Mononuclear cell (primary cell): ENCODE measurements around the gene ATP9A. TPM values are rescaled to one million over a fixed set of nuclear protein-coding genes. Genes with fewer than 3 reads are reported as not detected.
"Not testable (repeated sequence)": the region's sequence is repeated elsewhere in the genome, so short reads cannot be mapped to it uniquely, and the experiment has no call there.

Experiments
- H3K27me3 ChIP-seq: 2 replicates; pipeline ENCODE4 v1.6.0; 2011; ENCODE audit warnings: low read length, control low read depth; ENCODE audit not compliant: insufficient read depth
- H3K4me1 ChIP-seq: 2 replicates; pipeline ENCODE4 v1.5.1; 2011; ENCODE audit warnings: mild to moderate bottlenecking, low read length, control low read depth; ENCODE audit not compliant: insufficient read depth
- H3K4me3 ChIP-seq: 2 replicates; pipeline ENCODE4 v1.5.1; 2011; ENCODE audit warnings: mild to moderate bottlenecking, low read length, moderate library complexity
- H3K9me3 ChIP-seq: 2 replicates; pipeline ENCODE4 v1.5.1; 2011; ENCODE audit warnings: low read depth, mild to moderate bottlenecking, control low read depth, low read length
- total RNA-seq: library from RNA; depleted of rRNA; stranded (reverse); fragments of >200 nt; gene quantifications from one replicate; pipeline ENCODE4 v1.2.3, GENCODE V29; 2012

The ATP9A gene
- total RNA-seq, 1 donor, result 2.3 TPM

DNA sequence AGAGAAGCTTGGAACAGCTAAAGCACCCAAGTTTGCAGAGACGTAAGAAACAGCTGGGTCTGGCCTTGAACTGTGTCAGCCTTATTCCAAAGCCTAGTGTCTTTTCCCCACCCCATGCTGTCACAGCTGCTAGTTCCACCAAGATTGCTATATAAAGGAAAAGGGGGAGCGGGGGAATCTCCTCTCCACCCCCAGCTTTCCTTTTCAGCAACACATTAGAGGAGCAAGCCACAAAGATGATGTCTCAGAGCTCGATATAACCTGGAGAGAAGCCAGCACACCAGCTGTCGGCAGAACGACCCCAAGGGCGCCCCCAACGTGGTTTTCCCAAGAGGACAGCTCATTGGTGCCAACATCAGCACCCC lies 36.5 kb downstream of the ATP9A start:
- Histone ChIP-seq H3K4me3 (no peak overlapping the region), H3K9me3 (no peaks in the 10 kb centered on the region), H3K4me1 (no peaks in the 10 kb centered on the region), H3K27me3 (no peaks in the 10 kb centered on the region)

DNA sequence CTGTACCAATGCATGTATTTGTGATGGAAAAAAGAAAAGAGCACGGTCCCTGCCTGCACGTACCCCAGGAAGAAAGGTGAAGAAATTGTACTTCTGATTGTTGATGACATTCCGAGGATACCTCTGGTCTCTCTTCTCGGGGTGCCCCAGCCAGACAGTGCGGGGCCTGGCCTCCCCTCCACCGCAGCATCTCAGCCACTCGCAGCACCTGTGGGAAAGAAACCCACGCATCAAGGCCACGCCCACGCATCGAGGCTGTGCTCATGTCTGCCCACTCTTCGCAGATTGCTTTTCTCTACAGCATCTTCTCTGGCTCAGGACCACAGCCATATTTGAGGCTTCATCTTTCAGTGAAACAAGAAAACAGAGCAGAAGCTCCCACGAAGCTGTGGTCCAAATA lies 38.4 kb downstream of the ATP9A start:
- Histone ChIP-seq H3K4me3 (no peak overlapping the region), H3K4me1 (no peaks in the 10 kb centered on the region), H3K27me3 (no peaks in the 10 kb centered on the region), H3K9me3 (no peaks in the 10 kb centered on the region)

DNA sequence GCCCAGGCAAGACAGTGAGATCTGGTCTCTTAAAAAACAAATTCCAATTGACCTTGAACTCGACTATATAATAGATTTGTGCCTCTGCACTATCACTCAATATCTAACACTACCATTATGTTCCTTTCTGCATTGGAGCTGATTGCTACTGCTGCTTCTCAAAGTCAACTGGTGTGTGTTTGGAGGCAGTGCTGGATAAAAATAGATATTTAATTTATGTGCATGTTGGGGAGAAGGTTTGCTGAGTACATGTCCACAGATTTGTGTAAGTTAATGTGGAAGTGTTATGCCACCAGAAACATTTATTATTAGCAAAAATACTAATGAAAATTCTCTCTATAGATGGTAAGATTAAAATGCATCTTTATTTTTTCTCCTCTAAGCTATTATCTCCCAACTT lies 39.5 kb downstream of the ATP9A start:
- H3K4me1 ChIP-seq, result no peaks in the 10 kb centered on the region
- no peaks in the 10 kb centered on the region for H3K9me3 ChIP-seq
- no peaks in the 10 kb centered on the region for H3K27me3 ChIP-seq
- no peak overlapping the region for H3K4me3 ChIP-seq

DNA sequence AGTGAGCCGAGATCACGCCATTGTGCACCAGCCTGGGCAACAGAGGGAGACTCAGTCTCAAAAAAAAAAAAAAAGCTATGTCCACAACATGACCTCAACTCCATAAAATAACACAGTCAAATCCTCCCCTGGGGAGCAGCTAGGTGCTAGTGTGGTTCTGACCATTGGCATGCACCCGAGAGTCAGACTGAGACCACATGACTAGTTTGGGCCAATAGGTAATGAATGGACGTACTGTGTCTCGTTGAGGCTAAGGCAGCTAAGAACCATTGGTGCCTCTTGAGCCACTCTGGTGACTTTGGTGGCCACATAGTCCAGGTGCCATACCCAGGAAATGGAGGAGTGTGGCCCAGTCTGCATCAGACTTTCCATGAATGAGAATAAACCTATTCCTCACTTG lies 40.3 kb downstream of the ATP9A start:
- no peaks in the 10 kb centered on the region for H3K27me3 ChIP-seq
- H3K9me3 ChIP-seq, result no peaks in the 10 kb centered on the region
- H3K4me1 ChIP-seq, result no peaks in the 10 kb centered on the region
- no peak overlapping the region for H3K4me3 ChIP-seq

DNA sequence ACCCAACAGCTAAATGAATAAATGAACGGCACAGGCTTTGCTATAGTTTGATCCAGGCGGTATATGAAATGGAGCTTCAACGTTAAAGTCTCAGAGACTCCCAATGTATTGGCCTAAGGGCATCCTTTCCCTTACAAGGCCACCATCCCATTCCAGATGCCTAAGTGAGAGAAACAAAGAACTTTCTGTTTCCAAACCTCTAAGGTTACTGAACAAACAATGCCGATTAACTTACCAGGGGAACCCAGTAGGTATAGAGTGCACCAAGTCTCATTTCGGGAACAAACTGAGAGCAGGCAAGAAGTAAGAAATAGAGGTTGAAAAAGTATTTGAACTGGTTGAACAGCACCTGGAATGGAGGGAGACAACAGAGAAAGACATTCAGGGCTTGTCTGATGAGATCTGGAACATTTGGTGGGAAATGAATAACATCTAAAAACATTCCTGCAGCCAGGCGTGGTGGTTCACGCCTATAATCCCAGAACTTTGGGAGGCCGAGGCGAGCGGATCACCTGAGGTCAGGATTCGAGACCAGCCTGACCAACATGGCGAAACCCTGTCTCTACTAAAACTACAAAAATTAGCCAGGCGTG lies 42.5 kb downstream of the ATP9A start:
- H3K27me3 ChIP-seq, result no peaks in the 10 kb centered on the region
- no peak overlapping the region for H3K4me3 ChIP-seq
- no peaks in the 10 kb centered on the region for H3K4me1 ChIP-seq
- no peaks in the 10 kb centered on the region for H3K9me3 ChIP-seq

DNA sequence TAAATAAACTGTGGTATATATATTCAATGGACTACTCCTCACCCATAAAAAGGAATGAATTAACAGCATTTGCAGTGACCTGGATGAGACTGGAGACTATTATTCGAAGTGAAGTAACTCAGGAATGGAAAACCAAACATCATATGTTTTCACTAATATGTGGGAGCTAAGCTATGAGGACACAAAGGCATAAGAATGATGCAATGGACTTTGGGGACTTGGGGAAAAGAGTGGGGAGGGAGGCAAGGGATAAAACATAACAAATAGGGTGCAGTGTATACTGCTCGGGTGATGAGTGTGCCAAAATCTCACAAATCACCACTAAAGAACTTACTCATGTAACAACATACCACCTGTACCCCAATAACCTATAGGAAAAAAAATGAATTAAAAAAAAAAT lies 45.2 kb downstream of the ATP9A start:
- H3K27me3 ChIP-seq, H3K4me1 ChIP-seq, H3K4me3 ChIP-seq, H3K9me3 ChIP-seq: not testable (repeated sequence)

DNA sequence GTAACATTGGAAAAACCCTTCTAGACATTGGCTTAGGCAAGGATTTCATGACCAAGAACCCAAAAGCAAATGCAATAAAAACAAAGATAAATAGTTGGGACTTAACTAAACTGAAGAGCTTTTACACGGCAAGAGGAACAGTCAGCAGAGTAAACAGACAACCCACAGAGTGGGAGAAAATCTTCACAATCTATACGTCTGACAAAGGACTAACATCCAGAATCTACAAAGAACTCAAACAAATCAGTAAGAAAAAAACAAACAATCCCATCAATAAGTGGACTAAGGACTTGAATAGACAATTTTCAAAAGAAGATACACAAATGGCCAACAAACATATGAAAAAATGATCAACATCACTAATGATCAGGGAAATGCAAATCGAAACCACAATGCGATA lies 45.9 kb downstream of the ATP9A start:
- H3K9me3 ChIP-seq, H3K4me3 ChIP-seq, H3K4me1 ChIP-seq, H3K27me3 ChIP-seq: not testable (repeated sequence)

DNA sequence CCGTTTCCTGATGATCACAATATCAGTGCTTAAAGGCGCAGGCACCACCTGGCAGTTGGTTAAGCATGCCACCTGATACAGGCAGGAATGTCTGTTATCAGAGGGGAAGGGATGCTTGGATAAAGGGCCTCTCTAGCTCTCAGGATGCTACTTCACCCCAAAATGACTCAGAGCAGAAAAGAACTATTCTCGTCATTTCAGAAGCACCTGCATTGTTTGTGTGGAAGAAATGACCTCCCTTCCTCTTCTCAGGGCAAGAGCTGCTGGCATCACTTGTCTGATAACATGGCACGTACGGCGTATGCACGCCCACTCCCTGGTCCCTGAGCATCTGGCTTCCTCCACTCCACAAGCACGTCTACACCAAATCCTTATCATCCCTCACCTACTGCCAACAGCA lies 47.3 kb downstream of the ATP9A start:
- Histone ChIP-seq H3K4me3 (no peak overlapping the region), H3K4me1 (no peaks in the 10 kb centered on the region), H3K9me3 (no peaks in the 10 kb centered on the region), H3K27me3 (no peaks in the 10 kb centered on the region)

DNA sequence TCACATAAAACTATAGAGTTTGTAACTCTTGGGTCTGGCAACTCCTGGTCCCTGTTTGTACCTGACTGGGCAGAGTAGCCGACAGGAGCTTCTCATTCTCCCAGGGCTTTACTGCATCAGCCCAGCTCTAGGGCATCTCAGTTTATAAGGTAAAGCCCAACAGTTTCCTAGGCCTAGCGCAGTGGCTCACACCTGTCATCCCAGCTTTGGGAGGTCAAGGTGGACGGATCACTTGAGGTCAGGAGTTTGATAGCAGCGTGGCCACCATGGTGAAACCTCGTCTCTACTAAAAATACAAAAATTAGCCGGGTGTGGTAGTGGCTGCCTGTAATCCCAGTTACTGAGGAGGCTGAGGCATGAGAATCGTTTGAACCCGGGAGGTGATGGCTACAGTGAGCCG lies 47.8 kb downstream of the ATP9A start:
- H3K4me1 ChIP-seq, result no peaks in the 10 kb centered on the region
- H3K27me3 ChIP-seq, result no peaks in the 10 kb centered on the region
- H3K9me3 ChIP-seq, result no peaks in the 10 kb centered on the region
- H3K4me3 ChIP-seq, result no peak overlapping the region

DNA sequence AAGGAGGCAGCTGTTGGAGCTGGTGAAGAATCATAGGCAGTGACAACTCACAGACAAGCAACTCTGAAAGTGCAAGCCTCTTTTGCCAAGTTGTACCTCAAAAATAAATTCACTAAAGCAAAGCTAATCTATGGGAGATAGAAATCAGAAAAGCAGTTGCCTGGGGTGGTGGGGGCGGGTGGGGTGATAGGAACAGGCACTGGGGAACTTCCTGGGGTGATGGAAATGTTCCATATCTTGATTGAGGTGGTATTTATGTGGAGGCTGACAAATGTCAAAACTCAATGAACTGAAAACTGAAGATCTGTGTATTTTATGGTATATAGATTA lies 52.4 kb downstream of the ATP9A start:
- H3K4me3 ChIP-seq, result no peak overlapping the region

DNA sequence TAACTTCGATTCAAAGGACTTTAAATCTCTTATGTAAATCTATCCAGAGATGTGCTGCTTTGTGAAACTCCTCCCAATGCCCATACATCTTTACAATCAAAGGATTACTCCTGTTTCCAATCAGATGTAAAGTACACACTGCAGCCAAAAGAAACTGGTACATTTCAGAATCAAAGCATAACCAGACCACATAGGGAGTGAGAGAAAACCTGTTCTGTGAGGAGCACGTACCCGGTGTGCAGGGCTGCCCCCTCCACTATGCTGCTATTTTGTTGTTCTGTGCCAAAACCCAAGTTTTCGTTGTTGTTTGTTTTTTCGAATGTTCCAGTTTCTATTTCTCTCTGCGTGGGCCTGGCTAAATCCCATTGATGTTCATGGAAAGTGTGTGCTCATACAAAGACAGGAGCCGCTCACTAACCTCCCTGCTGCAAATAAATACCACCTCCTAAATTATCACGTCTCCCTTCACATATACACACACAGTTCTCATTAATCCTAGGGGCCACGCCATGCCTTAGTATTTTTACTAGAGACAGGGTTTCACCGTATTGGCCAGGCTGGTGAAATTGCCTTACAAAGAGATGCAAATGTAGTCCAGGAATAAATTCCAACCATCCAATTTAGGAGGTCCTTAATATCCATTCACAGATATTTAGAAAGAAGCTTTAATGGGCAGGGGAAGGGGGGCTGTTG lies 52.9 kb downstream of the ATP9A start:
- Histone ChIP-seq H3K9me3 (no peaks in the 10 kb centered on the region), H3K4me1 (no peaks in the 10 kb centered on the region), H3K27me3 (no peaks in the 10 kb centered on the region), H3K4me3 (no peak overlapping the region)

More for the DNA sequence above, 52.4 kb downstream of the ATP9A start:
- Histone ChIP-seq H3K9me3 (no peaks in the 10 kb centered on the region), H3K27me3 (no peaks in the 10 kb centered on the region), H3K4me1 (no peaks in the 10 kb centered on the region)

DNA sequence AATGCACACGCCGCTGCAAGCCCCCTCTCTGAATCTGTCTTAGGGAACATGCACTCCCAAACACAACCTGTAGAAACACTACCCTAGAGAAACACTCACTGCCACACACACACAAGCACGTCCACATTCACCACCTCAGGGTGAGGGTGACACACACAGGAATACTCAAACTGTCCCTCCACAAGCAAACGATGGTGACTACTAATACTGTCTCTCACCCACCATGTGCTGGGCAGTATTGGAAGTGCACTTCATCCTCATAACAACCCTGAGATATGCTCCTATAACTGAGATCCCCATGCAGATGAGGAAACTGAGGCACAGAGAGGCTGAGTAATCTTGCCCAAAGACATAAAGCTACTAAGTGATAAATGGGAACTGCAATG lies 55.0 kb downstream of the ATP9A start:
- Histone ChIP-seq H3K4me1 (no peaks in the 10 kb centered on the region), H3K27me3 (no peaks in the 10 kb centered on the region), H3K9me3 (no peaks in the 10 kb centered on the region)

DNA sequence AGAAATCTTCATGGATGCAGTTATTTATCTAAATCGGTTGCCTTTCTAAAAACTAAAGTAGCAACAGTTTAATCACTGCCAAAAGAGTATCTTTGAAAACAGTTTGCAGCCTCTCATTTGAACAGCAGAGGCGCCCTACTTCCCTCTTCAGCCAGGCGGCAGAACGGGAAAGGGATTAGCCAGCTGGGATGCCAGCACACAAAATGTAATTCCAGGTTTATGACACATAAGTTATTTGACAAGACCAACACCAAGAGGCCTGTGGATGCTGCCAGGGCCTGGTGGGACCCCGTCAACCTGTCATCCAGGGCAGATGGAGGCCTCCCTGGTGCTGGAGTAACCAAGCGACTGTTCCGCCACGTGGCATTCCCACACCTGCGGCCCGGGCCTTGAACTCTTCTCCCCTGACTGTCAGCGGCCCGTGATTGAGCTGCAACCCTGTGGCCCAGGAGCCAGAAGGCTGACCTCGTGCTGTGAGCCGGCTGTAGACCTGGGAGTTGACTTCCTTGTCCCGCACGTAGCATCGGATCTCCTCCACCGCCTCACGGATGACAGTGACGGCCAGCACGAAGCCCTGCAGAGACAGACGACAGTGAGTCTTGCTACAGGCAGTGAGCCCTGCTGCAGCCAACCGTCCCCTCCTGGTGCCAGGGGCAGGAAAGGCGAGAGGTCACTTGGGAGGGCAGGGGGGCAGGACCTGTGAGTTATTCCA lies 55.5 kb downstream of the ATP9A start:
- no peaks in the 10 kb centered on the region for H3K4me1 ChIP-seq
- H3K27me3 ChIP-seq, result no peaks in the 10 kb centered on the region
- no peaks in the 10 kb centered on the region for H3K9me3 ChIP-seq
- H3K4me3 ChIP-seq, result no peak overlapping the region

More for the DNA sequence above, 55.0 kb downstream of the ATP9A start:
- no peak overlapping the region for H3K4me3 ChIP-seq

DNA sequence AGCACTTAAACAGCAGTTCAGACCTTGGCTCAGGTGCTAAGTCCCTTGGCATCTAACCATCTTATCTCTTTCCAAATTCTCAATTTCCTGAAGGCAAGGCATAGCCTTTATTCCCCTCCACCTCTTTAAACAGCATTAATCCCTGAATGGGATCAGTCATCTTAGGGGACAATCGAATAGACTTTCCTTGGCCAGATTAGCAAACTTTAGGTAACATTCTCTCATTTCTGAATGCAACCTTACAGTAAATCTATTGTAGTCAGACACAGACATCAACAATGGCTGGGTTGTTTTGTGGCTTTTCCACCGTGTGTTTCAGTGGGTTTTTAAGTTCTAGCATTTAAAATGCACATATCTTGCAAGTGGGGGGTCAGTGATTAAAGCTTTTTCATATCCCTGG lies 56.8 kb downstream of the ATP9A start:
- Histone ChIP-seq H3K9me3 (no peaks in the 10 kb centered on the region), H3K4me3 (no peak overlapping the region), H3K27me3 (no peaks in the 10 kb centered on the region), H3K4me1 (no peaks in the 10 kb centered on the region)

DNA sequence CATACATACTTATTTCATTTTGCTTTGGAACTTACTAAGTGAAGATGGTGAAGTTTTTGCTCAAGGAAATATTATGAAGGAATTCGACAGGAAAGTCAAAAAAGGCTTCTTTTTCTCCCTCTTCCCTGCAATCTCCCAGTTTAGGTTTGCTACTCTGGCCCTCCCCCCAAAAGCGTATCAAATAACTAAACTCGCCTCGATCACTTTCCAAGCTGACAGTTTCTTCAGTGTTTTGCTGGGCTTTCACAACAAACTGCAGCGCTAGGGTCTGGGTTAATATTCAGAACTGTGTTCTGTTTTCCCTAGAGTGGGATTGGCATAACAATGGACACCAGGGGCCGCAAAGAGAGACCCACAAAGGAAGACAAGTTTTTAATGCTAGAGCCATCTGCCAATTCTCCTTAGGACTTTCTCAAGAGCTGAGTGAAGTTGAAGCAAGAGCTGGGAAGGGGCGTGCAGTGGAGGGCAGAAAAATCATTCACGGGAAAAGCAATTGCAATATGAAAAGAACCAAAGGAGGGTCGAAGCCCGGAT lies 57.8 kb downstream of the ATP9A start:
- Histone ChIP-seq H3K4me1 (no peaks in the 10 kb centered on the region), H3K27me3 (no peaks in the 10 kb centered on the region), H3K4me3 (no peak overlapping the region), H3K9me3 (no peaks in the 10 kb centered on the region)

DNA sequence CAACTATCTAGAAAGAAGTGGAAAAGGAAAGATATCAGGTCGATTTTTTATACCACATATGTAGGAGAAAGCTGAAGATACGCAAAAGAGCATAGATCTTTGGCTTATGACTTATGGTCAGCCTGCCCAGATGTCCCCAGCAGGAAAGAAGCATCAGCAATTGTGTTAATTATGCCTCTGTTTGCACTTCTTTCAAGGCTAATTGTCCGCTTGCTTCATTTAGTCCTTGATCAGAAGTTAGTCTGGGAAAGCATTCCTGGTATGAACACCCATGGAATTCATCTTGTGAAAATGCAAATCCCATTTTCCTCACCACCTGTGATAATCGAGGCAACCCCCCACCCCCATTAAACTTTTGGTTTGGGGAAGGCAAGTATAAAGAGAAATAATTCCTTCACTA lies 62.8 kb downstream of the ATP9A start:
- Histone ChIP-seq H3K9me3 (no peaks in the 10 kb centered on the region), H3K4me1 (no peaks in the 10 kb centered on the region), H3K4me3 (no peak overlapping the region), H3K27me3 (no peaks in the 10 kb centered on the region)
